ENCODE measurements around the gene USH2A.

- TF ChIP-seq CTCF (IDR thresholded peaks at IDR 0.05), result no peak
- no peak for TF ChIP-seq POLR2A (IDR thresholded peaks at IDR 0.05)
Observed at GRCh38 chr1:215583185-215583749, 840.0 kb downstream of the USH2A start.
